ENCODE data around the gene CD53.

The CD53 gene

DNA sequence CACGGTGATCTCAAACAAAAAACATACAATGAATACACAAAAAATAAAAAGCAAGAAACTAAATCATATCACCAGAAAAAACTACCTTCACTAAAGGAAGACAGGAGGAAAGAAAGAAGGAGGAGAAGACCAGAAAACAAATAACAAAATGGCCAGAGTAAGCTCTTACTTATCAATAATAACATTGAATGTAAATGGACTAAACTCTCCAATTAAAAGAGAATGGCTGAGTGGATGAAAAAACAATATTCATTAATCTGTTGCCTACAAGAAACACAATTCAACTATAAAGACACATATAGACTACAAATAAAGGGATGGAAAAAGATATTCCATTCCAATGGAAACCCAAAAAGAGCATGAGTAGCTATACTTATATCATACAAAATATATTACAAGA lies 63.6 kb downstream of the CD53 start:
- peaks cover 9% of the 10 kb centered on the region for H3K9me3 ChIP-seq (ENCODE audit: insufficient read depth, low read depth, low read length)
- no peaks in the 10 kb centered on the region for H3K36me3 ChIP-seq (ENCODE audit: control insufficient read depth in 1 of 2, insufficient read depth in 2 of 2, low read length in 2 of 2)
- H3K14ac ChIP-seq (ENCODE audit: low read length): no peak overlapping the region
- H3K9ac ChIP-seq (ENCODE audit: low read length): no peak overlapping the region
- H2BK120ac ChIP-seq (ENCODE audit: insufficient read depth, low read length, poor library complexity): no peak overlapping the region
- no peak overlapping the region for H3K4me2 ChIP-seq (ENCODE audit: low read length)
- H3K4me3 ChIP-seq (ENCODE audit: low read depth, low read length): no peak overlapping the region
- no peaks in the 10 kb centered on the region for H3K27me3 ChIP-seq (ENCODE audit: insufficient read depth, low read length)
- no CpG with 5 or more reads among the region's 1 CpG for WGBS (ENCODE audit: extremely low coverage, insufficient coverage, insufficient read length)
- no peak overlapping the region for H3K23ac ChIP-seq (ENCODE audit: low read length)
- H2AFZ ChIP-seq (ENCODE audit: insufficient read depth, low read length, poor library complexity): no peak overlapping the region
- H3K4me1 ChIP-seq (ENCODE audit: control insufficient read depth in 1 of 2, insufficient read depth in 2 of 2, low read length in 2 of 2): no peaks in the 10 kb centered on the region
- no peak overlapping the region for H4K8ac ChIP-seq (ENCODE audit: low read depth, low read length)
- no peak overlapping the region for H4K91ac ChIP-seq (ENCODE audit: low read depth, low read length)
- no peak overlapping the region for H4K12ac ChIP-seq (ENCODE audit: low read depth, low read length)
- H2BK5ac ChIP-seq (ENCODE audit: low read depth, low read length, poor library complexity): no peak overlapping the region
- H3K27ac ChIP-seq (ENCODE audit: low read depth, low read length): no peak overlapping the region
- H3K18ac ChIP-seq (ENCODE audit: low read length): no peak overlapping the region
- H3K79me1 ChIP-seq (ENCODE audit: low read length): no peaks in the 10 kb centered on the region
- H2AK5ac ChIP-seq (ENCODE audit: low read length): no peak overlapping the region
- H3K79me2 ChIP-seq (ENCODE audit: control insufficient read depth, insufficient read depth, low read length, poor library complexity): no peaks in the 10 kb centered on the region
- no peak for DNase-seq
- no peak overlapping the region for H3K4ac ChIP-seq (ENCODE audit: low read depth, low read length)
- H2BK12ac ChIP-seq (ENCODE audit: low read length): no peak overlapping the region

DNA sequence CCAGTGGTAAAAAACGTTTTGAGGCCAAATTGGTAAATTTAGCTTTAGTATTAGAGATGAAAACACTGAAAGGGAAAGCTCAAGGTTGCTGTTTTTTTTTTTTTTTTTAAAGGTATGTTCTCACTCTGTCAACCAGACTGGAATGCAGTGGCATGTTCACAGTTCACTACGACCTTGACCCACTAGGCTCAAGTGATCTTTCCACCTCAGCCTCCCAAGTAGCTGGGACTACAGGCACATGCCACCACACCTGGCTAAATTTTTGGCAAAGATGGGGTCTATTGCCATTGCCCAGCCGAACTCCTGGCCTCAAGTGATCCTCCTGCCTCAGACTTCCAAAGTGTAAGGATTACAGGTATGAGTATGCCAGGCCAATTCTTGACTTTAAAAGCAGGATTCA lies 71.9 kb downstream of the CD53 start:
- H2BK12ac ChIP-seq (ENCODE audit: low read length): no peak overlapping the region
- H3K4me3 ChIP-seq (ENCODE audit: low read depth, low read length): no peak overlapping the region
- no peak overlapping the region for H4K8ac ChIP-seq (ENCODE audit: low read depth, low read length)
- DNase-seq: no peak
- peaks cover 2 to 7% of the 10 kb centered on the region in 2 experiments for H3K36me3 ChIP-seq (ENCODE audit: control insufficient read depth in 1 of 2, insufficient read depth in 2 of 2, low read length in 2 of 2)
- no peaks in the 10 kb centered on the region for H3K9me3 ChIP-seq (ENCODE audit: insufficient read depth, low read depth, low read length)
- no CpG with 5 or more reads among the region's 3 CpGs for WGBS (ENCODE audit: extremely low coverage, insufficient coverage, insufficient read length)
- H2AK5ac ChIP-seq (ENCODE audit: low read length): no peak overlapping the region
- H3K18ac ChIP-seq (ENCODE audit: low read length): no peak overlapping the region
- H3K27ac ChIP-seq (ENCODE audit: low read depth, low read length): no peak overlapping the region
- no peaks in the 10 kb centered on the region for H3K79me2 ChIP-seq (ENCODE audit: control insufficient read depth, insufficient read depth, low read length, poor library complexity)
- no peaks in the 10 kb centered on the region for H3K27me3 ChIP-seq (ENCODE audit: insufficient read depth, low read length)
- no peak overlapping the region for H4K91ac ChIP-seq (ENCODE audit: low read depth, low read length)
- H3K4ac ChIP-seq (ENCODE audit: low read depth, low read length): no peak overlapping the region
- no peak overlapping the region for H2BK120ac ChIP-seq (ENCODE audit: insufficient read depth, low read length, poor library complexity)
- H3K4me2 ChIP-seq (ENCODE audit: low read length): no peak overlapping the region
- no peak overlapping the region for H4K12ac ChIP-seq (ENCODE audit: low read depth, low read length)
- no peak overlapping the region for H2AFZ ChIP-seq (ENCODE audit: insufficient read depth, low read length, poor library complexity)
- H3K14ac ChIP-seq (ENCODE audit: low read length): no peak overlapping the region
- H3K9ac ChIP-seq (ENCODE audit: low read length): no peak overlapping the region
- H3K4me1 ChIP-seq (ENCODE audit: control insufficient read depth in 1 of 2, insufficient read depth in 2 of 2, low read length in 2 of 2): no peaks in the 10 kb centered on the region
- no peak overlapping the region for H2BK5ac ChIP-seq (ENCODE audit: low read depth, low read length, poor library complexity)
- no peak overlapping the region for H3K23ac ChIP-seq (ENCODE audit: low read length)
- H3K79me1 ChIP-seq (ENCODE audit: low read length): no peaks in the 10 kb centered on the region

DNA sequence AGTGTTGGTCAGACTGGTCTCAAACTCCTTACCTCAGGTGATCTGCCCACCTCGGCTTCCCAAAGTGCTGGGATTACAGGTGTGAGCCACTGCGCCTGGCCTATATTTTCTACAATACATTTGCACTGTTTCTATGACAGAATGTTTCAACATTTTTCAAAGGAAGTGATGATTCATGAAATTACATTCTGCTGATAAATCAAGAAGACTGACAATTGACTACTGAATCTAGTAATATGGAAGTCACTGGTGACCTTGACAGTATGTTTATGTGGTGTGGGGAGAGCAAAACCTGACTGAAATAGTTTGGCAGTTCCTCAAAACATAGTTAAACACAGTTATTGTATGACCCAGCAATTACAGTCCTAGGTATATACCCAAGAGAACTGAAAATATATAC lies 72.7 kb downstream of the CD53 start:
- Histone ChIP-seq H4K91ac (ENCODE audit: low read depth, low read length) (no peak overlapping the region), H3K23ac (ENCODE audit: low read length) (no peak overlapping the region), H2BK120ac (ENCODE audit: insufficient read depth, low read length, poor library complexity) (no peak overlapping the region), H2BK12ac (ENCODE audit: low read length) (no peak overlapping the region), H3K4me3 (ENCODE audit: low read depth, low read length) (no peak overlapping the region), H3K27me3 (ENCODE audit: insufficient read depth, low read length) (no peaks in the 10 kb centered on the region), H2BK5ac (ENCODE audit: low read depth, low read length, poor library complexity) (no peak overlapping the region), H4K12ac (ENCODE audit: low read depth, low read length) (no peak overlapping the region), H2AFZ (ENCODE audit: insufficient read depth, low read length, poor library complexity) (no peak overlapping the region), H3K14ac (ENCODE audit: low read length) (no peak overlapping the region), H3K4ac (ENCODE audit: low read depth, low read length) (no peak overlapping the region), H3K27ac (ENCODE audit: low read depth, low read length) (no peak overlapping the region), H3K4me2 (ENCODE audit: low read length) (no peak overlapping the region), H3K9ac (ENCODE audit: low read length) (no peak overlapping the region), H2AK5ac (ENCODE audit: low read length) (no peak overlapping the region), H3K4me1 (ENCODE audit: control insufficient read depth in 1 of 2, insufficient read depth in 2 of 2, low read length in 2 of 2) (no peaks in the 10 kb centered on the region), H3K79me1 (ENCODE audit: low read length) (no peaks in the 10 kb centered on the region), H3K36me3 (ENCODE audit: control insufficient read depth in 1 of 2, insufficient read depth in 2 of 2, low read length in 2 of 2) (peaks cover 2 to 7% of the 10 kb centered on the region in 2 experiments), H3K18ac (ENCODE audit: low read length) (no peak overlapping the region), H3K79me2 (ENCODE audit: control insufficient read depth, insufficient read depth, low read length, poor library complexity) (no peaks in the 10 kb centered on the region), H3K9me3 (ENCODE audit: insufficient read depth, low read depth, low read length) (no peaks in the 10 kb centered on the region), H4K8ac (ENCODE audit: low read depth, low read length) (no peak overlapping the region)
- WGBS (ENCODE audit: extremely low coverage, insufficient coverage, insufficient read length): no CpG with 5 or more reads among the region's 2 CpGs
- peak in 1 of 2 donors; percentile 19 for DNase-seq

DNA sequence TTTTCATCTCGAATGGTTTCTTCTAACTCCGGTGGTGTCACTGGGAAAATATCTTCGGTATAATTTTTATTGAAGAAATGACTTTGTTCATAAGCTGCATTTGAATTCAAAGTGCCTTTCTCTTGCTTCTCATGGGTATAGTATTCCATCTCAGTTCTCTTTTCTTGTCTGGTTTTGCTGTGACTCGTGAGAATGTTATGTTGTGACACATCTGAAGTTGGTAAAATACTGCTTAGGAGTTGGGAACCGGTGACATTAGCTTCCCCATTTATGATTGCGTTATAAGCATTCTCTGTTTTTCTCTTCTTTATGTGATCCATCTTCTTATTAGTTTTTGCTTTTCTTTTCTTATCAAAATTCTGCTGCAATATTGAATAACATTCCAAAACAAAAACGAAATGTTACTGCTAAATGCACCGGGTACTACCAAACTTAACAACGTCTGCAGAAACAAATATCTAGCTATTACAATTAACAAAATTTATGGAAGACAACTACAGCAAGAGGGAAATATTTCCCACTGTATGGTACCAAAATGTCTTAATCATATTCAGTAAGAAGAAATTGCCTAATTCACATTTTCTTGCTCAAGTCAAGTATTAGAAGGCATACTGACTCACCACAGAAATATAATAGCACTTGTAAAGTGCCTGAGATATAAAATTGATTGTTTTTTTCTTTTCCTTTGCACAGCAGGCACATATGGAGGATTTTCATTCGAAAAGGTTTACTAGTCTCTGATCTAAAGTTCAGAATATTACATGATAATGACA lies 75.3 kb downstream of the CD53 start:
- no peak overlapping the region for H3K4ac ChIP-seq (ENCODE audit: low read depth, low read length)
- no peak overlapping the region for H3K18ac ChIP-seq (ENCODE audit: low read length)

More for the DNA sequence above, 75.3 kb downstream of the CD53 start:
- Histone ChIP-seq H3K4me2 (ENCODE audit: low read length) (no peak overlapping the region), H2BK12ac (ENCODE audit: low read length) (no peak overlapping the region), H3K4me1 (ENCODE audit: control insufficient read depth in 1 of 2, insufficient read depth in 2 of 2, low read length in 2 of 2) (no peaks in the 10 kb centered on the region), H2BK5ac (ENCODE audit: low read depth, low read length, poor library complexity) (no peak overlapping the region), H3K79me2 (ENCODE audit: control insufficient read depth, insufficient read depth, low read length, poor library complexity) (no peaks in the 10 kb centered on the region), H4K91ac (ENCODE audit: low read depth, low read length) (no peak overlapping the region), H3K14ac (ENCODE audit: low read length) (no peak overlapping the region), H4K12ac (ENCODE audit: low read depth, low read length) (no peak overlapping the region), H2AFZ (ENCODE audit: insufficient read depth, low read length, poor library complexity) (no peak overlapping the region), H3K27ac (ENCODE audit: low read depth, low read length) (no peak overlapping the region), H2AK5ac (ENCODE audit: low read length) (no peak overlapping the region), H2BK120ac (ENCODE audit: insufficient read depth, low read length, poor library complexity) (no peak overlapping the region), H3K36me3 (ENCODE audit: control insufficient read depth in 1 of 2, insufficient read depth in 2 of 2, low read length in 2 of 2) (peaks cover 2 to 7% of the 10 kb centered on the region in 2 experiments), H3K27me3 (ENCODE audit: insufficient read depth, low read length) (no peaks in the 10 kb centered on the region), H3K79me1 (ENCODE audit: low read length) (no peaks in the 10 kb centered on the region), H3K9me3 (ENCODE audit: insufficient read depth, low read depth, low read length) (no peaks in the 10 kb centered on the region), H3K4me3 (ENCODE audit: low read depth, low read length) (no peak overlapping the region), H4K8ac (ENCODE audit: low read depth, low read length) (no peak overlapping the region), H3K9ac (ENCODE audit: low read length) (no peak overlapping the region), H3K23ac (ENCODE audit: low read length) (no peak overlapping the region)
- peak in 1 of 2 donors; percentile 49 for DNase-seq
- WGBS (ENCODE audit: extremely low coverage, insufficient coverage, insufficient read length): no CpG with 5 or more reads among the region's 10 CpGs

Data from trophoblast cell (in vitro differentiated cells and primary cell).